VCaP (cell line): ENCODE results near the gene FZR1.

ENCODE experiments used
- H3K27ac ChIP-seq: fragments of 450-650 bp; 2 replicates; pipeline ENCODE4 v1.5.1; 2017
- TF ChIP-seq, protein P1 (sequence below): fragments of 450-650 bp; conservative IDR thresholded peaks from 2 replicates; pipeline ENCODE4 v1.5.1; 2017; ENCODE audit warnings: mild to moderate bottlenecking, moderate library complexity

Gene FZR1

DNA sequence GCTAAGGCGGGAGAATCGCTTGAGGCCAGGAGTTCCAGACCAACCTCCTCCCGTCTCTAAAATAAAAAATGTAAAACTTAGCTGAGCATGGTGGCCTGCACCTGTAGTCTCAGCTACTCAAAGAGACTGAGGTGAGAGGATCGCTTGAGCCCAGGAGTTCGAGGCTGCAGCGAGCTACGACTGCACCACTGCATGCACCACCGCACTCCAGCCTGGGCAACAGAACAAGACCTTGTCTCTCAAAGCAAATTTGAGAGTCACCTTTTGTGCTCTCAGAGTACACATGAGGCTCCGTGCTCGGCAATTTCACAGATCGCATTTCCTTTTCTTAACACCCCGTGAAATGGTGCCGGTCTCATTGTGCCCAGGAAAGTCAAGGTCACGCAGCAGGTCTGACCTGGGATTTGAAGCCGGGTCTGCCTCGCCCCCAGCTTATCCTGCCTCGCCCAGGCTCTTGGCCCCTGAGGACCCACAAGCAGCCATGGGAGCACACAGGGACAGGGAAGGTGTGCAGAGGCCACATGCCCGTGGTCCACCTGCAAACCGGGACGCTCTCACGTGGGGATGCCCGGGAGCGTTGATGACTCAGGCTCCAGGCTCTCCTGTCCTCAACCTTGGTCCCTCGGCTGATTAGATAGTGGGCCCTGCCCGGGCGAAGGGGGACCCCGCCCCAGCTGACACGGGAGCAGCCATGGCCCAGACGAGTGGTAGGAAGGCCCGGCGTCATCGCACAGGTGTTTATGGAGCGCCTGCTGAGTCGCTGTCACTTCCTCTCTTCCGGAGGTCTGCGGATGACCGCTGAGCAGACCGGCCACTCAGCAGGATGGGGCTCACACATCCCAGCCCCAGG is 24.6 kb upstream of the FZR1 start:
- TF ChIP-seq, protein P1, sequence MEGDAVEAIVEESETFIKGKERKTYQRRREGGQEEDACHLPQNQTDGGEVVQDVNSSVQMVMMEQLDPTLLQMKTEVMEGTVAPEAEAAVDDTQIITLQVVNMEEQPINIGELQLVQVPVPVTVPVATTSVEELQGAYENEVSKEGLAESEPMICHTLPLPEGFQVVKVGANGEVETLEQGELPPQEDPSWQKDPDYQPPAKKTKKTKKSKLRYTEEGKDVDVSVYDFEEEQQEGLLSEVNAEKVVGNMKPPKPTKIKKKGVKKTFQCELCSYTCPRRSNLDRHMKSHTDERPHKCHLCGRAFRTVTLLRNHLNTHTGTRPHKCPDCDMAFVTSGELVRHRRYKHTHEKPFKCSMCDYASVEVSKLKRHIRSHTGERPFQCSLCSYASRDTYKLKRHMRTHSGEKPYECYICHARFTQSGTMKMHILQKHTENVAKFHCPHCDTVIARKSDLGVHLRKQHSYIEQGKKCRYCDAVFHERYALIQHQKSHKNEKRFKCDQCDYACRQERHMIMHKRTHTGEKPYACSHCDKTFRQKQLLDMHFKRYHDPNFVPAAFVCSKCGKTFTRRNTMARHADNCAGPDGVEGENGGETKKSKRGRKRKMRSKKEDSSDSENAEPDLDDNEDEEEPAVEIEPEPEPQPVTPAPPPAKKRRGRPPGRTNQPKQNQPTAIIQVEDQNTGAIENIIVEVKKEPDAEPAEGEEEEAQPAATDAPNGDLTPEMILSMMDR = no peak
- H3K27ac ChIP-seq = no peak overlapping the region

DNA sequence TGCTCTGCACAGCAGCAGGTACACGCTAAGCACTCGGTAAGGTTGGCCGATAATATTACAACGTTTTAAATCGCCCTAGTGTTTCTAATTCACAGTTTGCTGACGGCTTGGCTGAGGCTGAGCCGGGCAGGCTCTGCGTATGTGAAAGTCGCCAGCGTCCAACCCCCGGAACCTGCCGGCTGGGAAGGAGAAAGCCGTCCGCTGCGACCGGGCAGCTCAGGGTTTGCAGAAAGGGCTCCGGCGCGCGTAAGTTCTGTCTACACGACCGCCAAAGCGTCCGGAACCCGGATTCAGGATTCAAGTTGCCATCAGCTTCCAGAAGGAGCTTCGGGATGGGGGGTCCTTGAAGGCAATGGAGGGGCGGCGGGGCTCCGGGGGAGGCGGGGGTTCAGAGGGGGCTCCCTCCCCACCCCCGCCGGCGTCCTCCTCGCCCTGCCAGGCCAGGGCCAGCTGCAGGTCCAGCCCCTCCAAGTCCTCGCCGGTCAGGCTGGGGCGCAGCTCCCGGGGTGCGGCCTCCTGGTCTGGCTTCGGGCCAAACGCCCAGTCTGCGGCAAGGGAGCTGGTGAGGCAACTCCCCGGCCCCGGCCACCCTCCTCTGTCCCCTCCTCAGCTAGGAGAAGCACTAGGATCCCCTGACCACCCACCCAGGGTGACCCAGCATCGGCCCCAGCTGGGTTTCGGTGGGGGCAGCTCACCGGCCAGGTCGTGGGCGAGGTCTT is 23.4 kb upstream of the FZR1 start:
- TF ChIP-seq, protein P1 = no peak
- H3K27ac ChIP-seq = peak overlapping the region; percentile 47

DNA sequence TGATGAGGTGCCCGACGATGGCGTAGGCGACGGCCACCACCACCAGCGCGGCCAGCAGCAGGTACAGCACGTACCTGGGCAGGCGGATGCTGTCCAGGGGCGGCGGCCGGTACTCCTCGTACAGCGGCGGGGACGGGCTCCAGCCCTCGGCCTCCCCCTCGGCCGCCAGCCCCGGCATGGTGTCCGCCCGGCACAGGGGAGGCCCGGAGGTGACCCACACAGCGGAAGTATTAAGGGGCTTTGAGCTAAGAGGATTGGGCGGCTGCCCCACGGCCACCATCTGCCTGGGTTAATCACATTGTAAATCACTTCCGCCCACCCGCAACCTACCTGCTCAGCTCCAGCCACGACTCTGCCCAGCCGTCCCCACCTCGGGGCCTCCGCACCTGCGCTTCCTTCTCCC is 22.9 kb upstream of the FZR1 start, which contains the start of gene SMIM44:
Gene SMIM44, minus strand, starts transcription at position 216 of the 403 bp plus-strand sequence. Its CDS starts 38 bp downstream, at position 178.
- peak within 1 kb of the TSS; percentile 47 for H3K27ac ChIP-seq
- TF ChIP-seq, protein P1 = no peak

DNA sequence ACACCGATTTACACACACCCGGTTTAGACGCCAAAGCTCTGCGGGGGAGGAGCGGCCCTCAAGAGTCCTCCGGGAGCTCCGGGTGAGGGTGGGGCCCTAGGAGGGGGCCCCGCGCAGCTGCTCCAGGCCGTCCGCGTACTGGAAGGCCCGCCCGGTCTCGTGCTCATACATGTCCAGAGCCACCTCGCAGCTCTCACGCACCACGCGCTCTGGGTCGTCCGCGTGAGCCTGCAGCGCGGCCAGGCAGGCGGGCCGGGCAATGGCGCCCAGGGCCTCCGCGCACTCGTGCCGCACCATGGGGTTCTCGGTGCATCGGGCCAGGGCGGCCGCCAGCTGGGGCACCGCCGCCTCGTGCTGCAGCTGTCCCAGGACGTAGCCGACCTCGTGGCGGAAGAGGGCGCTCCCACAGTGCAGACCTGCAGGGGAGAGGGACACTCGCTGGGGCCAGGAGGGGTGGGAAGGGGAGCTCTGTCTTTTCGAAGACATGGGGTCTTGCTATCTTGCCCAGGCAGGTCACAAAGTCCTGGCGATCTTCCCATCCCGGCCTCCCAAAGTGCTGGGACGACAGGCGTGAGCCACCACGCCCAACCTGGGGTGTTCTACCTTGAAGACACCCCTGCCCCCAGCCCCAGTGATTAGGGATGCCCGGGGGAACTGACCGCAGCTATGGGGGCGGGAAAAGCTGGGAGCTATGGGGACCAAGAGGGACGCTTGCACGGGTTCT is 14.6 kb upstream of the FZR1 start:
- TF ChIP-seq, protein P1 = no peak
- H3K27ac ChIP-seq = no peak overlapping the region

DNA sequence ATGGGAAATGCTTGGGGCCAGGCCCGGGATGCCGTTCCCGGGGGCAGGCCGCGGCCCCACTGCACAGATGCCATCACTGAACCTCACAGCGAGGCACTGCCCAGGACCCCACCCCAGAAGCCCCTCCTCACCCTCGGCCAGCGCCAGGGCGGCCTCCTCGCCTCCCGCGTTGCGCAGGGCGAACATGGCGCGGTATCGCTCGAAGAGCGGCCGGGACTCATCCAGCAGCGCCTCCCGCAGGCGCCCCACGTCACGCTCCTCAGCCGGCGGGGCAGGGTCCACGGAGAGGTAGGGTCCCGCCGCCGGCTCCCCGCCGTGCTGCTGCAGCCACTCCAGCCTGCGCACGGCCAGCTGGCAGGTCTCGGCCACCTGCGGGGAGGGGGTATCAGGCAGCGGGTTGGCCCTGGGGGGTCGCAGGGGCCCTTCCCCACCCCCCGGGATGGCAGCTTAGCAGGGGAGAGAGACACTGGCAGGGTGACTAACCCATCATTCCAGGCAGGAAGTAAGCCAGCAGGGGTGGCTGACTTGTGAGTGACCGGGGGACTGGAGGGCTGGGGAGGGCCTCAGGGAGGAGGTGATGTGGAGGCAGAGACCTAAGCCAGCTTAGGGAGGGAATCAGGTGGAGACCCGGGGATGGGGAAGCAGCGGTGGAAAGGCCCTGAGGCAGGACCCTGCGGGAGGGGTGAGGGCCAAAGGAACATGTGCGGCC is 13.8 kb upstream of the FZR1 start:
- no peak overlapping the region for H3K27ac ChIP-seq
- TF ChIP-seq, protein P1 = no peak

DNA sequence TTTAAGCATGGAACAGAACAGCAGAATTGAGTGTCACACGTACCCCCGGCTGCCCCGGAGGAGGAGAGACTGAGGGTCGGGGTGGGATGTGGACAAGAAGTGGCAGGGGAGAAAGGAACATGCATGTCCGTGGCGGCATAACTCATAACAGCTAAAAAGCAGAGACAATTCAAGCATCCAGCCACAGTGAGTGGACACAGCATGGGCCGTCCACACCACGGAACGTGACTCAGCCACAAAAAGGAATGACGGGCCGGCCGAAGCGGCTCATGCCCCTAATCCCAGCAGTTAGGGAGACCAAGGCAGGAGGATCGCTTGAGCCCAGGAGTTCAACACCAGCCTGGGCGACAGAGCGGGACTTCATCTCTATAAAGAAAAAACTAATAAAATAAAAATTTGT is 13.2 kb upstream of the FZR1 start:
- TF ChIP-seq, protein P1 = no peak
- no peak overlapping the region for H3K27ac ChIP-seq
